ENCODE measurements around the gene LRBA. TPM values are rescaled to one million over a fixed set of nuclear protein-coding genes. Genes with fewer than 3 reads are reported as not detected.

LRBA gene
- polyA plus RNA-seq, 2 of the 4 experiments (the other 2 are of a cell fraction) = 10.7 to 25.1 TPM

DNA sequence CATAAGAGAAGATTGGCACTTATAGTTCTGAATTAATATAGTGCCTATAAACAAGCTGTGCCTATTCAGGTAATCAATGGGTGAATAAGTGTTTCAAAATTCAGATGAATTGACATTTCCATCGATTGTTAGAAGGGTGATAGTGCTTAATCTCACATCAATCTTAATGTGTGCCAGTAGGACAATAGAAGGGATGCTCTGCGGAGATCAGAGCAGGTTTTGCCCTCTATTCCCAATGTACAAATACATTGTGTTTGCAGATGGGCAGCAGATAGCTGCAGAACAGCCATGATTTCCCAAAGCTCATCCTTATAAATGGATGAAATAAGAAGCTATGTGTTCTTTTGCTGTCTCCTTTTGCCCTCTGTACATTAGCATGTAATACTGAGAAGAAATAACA is 425.9 kb downstream of the LRBA start:
- Histone ChIP-seq H3K27ac (no peak overlapping the region), H3K4me2 (no peak overlapping the region), H3K4me1 (peaks cover 5% of the 10 kb centered on the region; the same call in 1 of the 3 replicates), H3K9me3 (no peaks in the 10 kb centered on the region), H3K4me3 (no peak overlapping the region)
- DNase-seq (ENCODE audit: low read depth in 1 of 2, low spot score in 1 of 2) = no peak
- no peak for FAIRE-seq
- TF ChIP-seq RNF2 (IDR thresholded peaks at IDR 0.05; ENCODE audit: borderline replicate concordance, low read depth) (no peak), FOSB (CRISPR knock-in tag; IDR thresholded peaks at IDR 0.05) (no peak), RCOR1 (IDR thresholded peaks at IDR 0.05; ENCODE audit: low read depth, low read length) (no peak), PHF8 (IDR thresholded peaks at IDR 0.05; ENCODE audit: borderline replicate concordance, low read depth) (no peak), BHLHE40 (IDR thresholded peaks at IDR 0.05; ENCODE audit: low read depth, low read length) (no peak), CEBPB (IDR thresholded peaks at IDR 0.05) (no peak), RARB (CRISPR knock-in tag; IDR thresholded peaks at IDR 0.05) (no peak), MAFK (IDR thresholded peaks at IDR 0.05; ENCODE audit: partially characterized antibody) (no peak)
- TF ChIP-seq, protein P1, sequence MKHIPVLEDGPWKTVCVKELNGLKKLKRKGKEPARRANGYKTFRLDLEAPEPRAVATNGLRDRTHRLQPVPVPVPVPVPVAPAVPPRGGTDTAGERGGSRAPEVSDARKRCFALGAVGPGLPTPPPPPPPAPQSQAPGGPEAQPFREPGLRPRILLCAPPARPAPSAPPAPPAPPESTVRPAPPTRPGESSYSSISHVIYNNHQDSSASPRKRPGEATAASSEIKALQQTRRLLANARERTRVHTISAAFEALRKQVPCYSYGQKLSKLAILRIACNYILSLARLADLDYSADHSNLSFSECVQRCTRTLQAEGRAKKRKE (CRISPR knock-in tag; IDR thresholded peaks at IDR 0.05; ENCODE audit: low read depth) = no peak
- TF ChIP-seq, protein P2, sequence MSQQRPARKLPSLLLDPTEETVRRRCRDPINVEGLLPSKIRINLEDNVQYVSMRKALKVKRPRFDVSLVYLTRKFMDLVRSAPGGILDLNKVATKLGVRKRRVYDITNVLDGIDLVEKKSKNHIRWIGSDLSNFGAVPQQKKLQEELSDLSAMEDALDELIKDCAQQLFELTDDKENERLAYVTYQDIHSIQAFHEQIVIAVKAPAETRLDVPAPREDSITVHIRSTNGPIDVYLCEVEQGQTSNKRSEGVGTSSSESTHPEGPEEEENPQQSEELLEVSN (IDR thresholded peaks at IDR 0.05; ENCODE audit: borderline replicate concordance, low read depth) = no peak
- TF ChIP-seq, protein P3, sequence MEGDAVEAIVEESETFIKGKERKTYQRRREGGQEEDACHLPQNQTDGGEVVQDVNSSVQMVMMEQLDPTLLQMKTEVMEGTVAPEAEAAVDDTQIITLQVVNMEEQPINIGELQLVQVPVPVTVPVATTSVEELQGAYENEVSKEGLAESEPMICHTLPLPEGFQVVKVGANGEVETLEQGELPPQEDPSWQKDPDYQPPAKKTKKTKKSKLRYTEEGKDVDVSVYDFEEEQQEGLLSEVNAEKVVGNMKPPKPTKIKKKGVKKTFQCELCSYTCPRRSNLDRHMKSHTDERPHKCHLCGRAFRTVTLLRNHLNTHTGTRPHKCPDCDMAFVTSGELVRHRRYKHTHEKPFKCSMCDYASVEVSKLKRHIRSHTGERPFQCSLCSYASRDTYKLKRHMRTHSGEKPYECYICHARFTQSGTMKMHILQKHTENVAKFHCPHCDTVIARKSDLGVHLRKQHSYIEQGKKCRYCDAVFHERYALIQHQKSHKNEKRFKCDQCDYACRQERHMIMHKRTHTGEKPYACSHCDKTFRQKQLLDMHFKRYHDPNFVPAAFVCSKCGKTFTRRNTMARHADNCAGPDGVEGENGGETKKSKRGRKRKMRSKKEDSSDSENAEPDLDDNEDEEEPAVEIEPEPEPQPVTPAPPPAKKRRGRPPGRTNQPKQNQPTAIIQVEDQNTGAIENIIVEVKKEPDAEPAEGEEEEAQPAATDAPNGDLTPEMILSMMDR (IDR thresholded peaks at IDR 0.05) = no peak
- TF ChIP-seq, protein P4, sequence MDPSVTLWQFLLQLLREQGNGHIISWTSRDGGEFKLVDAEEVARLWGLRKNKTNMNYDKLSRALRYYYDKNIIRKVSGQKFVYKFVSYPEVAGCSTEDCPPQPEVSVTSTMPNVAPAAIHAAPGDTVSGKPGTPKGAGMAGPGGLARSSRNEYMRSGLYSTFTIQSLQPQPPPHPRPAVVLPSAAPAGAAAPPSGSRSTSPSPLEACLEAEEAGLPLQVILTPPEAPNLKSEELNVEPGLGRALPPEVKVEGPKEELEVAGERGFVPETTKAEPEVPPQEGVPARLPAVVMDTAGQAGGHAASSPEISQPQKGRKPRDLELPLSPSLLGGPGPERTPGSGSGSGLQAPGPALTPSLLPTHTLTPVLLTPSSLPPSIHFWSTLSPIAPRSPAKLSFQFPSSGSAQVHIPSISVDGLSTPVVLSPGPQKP (IDR thresholded peaks at IDR 0.05; ENCODE audit: low read depth, low read length) = no peak
- ATAC-seq = no peak
- ChIA-PET CTCF (no interaction called here), POLR2A (no interaction called here)
- 88% methylated on average over 2 of the region's 2 CpGs for WGBS (ENCODE audit: missing lambda C conversion rate)

DNA sequence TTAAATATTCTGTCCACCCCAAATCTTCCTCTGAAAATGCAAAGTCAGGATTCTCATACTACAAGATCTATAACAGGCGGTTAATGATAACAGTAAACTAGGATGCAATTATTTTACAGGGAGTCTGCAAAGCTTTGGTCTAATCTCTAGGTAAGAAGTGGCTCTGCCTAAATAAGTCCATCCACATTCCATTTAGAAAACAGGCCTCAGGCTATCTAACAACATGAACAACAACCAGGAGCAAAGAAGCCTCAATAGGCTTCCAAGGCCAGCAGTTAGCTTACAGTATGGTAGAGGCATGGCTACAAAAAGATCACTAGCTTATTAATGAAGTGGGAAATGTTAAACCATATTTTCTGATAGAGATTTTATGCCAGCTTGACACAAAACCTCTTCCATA is 426.8 kb downstream of the LRBA start:
- ChIA-PET POLR2A (no interaction called here), CTCF (no interaction called here)
- 89% methylated on average over 1 of the region's 1 CpG for WGBS (ENCODE audit: missing lambda C conversion rate)

DNA sequence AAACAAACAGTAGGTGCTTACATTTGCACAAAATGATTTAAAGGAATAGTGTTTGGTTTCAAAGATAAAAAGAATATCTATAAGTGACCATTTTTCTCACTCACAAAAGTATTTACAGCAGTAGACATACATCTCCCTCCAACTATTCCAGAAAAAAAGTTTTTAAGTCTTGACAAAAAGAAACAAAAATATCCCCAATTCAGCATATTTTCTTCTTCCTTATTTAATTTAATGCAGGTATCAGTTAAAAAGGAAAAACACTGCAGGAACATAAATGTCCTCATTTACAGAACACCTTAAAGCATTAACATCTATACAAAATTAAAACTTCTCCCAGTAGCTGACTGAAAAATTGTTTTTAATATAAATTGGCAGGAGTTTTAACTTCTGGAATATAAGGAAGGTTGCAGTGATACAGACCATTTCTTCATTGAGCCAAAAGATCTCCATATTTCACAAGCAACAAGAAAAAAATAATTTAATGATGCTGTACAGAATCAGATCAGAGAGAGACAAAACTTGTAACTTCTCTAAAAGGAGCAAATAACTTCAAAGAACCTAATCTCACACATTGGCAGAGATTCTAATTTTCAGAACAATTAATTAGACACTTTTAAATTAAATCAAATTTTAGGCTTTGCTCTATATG is 428.8 kb downstream of the LRBA start:
- H3K9me3 ChIP-seq = no peaks in the 10 kb centered on the region
- no peak overlapping the region for H3K27ac ChIP-seq
- H3K4me2 ChIP-seq = no peak overlapping the region
- H3K4me3 ChIP-seq = no peak overlapping the region
- peak; percentile 52 for TF ChIP-seq MAFK (IDR thresholded peaks at IDR 0.05; ENCODE audit: partially characterized antibody)
- no peak for TF ChIP-seq JUN (IDR thresholded peaks at IDR 0.05)
- FAIRE-seq (no peak), ATAC-seq (no peak), DNase-seq (ENCODE audit: low read depth in 1 of 2, low spot score in 1 of 2) (no peak)
- ChIA-PET POLR2A (no interaction called here), CTCF (no interaction called here)
- peaks cover under 1% of the 10 kb centered on the region; the same call in 1 of the 3 replicates for H3K4me1 ChIP-seq

More for the DNA sequence above, 426.8 kb downstream of the LRBA start:
- H3K4me1 ChIP-seq = peaks cover 5% of the 10 kb centered on the region; the same call in 1 of the 3 replicates
- H3K27ac ChIP-seq = no peak overlapping the region
- no peak overlapping the region for H3K4me3 ChIP-seq
- FAIRE-seq (no peak), DNase-seq (ENCODE audit: low read depth in 1 of 2, low spot score in 1 of 2) (no peak), ATAC-seq (no peak)
- no peak overlapping the region for H3K4me2 ChIP-seq
- TF ChIP-seq KDM1A (IDR thresholded peaks at IDR 0.05; ENCODE audit: low read depth) = no peak
- TF ChIP-seq RARB (CRISPR knock-in tag; IDR thresholded peaks at IDR 0.05) = no peak
- no peak for TF ChIP-seq RFX5 (IDR thresholded peaks at IDR 0.05)
- TF ChIP-seq FOXS1 (CRISPR knock-in tag; IDR thresholded peaks at IDR 0.05) = no peak
- TF ChIP-seq FOSB (CRISPR knock-in tag; IDR thresholded peaks at IDR 0.05) = no peak
- TF ChIP-seq ZFP36 (IDR thresholded peaks at IDR 0.05; ENCODE audit: borderline replicate concordance, partially characterized antibody) = no peak
- TF ChIP-seq, protein P5, sequence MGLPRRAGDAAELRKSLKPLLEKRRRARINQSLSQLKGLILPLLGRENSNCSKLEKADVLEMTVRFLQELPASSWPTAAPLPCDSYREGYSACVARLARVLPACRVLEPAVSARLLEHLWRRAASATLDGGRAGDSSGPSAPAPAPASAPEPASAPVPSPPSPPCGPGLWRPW (IDR thresholded peaks at IDR 0.05) = no peak
- TF ChIP-seq PHF8 (IDR thresholded peaks at IDR 0.05; ENCODE audit: borderline replicate concordance, low read depth) = no peak
- no peak for TF ChIP-seq HOXA7 (CRISPR knock-in tag; IDR thresholded peaks at IDR 0.05)
- no peak for TF ChIP-seq HOXB5 (CRISPR knock-in tag; IDR thresholded peaks at IDR 0.05)
- H3K9me3 ChIP-seq = no peaks in the 10 kb centered on the region

Data from A549 (cell line).